ENCODE results near the gene AMOTL2.

DNA sequence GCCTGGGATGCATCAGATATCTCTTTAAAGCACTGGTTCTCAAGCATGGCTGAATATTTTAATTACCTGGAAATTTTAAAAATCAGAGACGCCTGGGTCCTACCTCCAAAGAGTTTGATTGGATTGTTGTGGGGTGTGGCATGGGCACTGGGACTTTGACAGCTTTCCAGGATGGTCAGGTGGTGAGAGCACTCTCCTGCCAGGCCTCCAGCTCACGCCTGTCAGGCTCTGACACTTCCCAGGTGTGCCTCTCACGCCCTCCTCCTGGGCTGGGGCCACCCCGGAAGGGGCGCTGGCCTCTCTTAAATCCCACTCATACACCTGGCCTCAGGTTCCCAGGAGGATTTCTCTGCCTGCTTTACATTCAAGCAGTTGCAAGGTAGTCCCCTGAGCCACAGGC lies 48.5 kb downstream of the AMOTL2 start:
- TF ChIP-seq TCF7 (IDR thresholded peaks at IDR 0.05; ENCODE audit: borderline replicate concordance) = no peak
- TF ChIP-seq EZH2 (IDR thresholded peaks at IDR 0.05; ENCODE audit: borderline replicate concordance, control insufficient read depth, low read depth, low read length) = no peak
- no peak for TF ChIP-seq DPF2 (IDR thresholded peaks at IDR 0.05)
- no peak for TF ChIP-seq IRF4 (IDR thresholded peaks at IDR 0.05; ENCODE audit: low read depth, low read length)
- TF ChIP-seq, protein P1, sequence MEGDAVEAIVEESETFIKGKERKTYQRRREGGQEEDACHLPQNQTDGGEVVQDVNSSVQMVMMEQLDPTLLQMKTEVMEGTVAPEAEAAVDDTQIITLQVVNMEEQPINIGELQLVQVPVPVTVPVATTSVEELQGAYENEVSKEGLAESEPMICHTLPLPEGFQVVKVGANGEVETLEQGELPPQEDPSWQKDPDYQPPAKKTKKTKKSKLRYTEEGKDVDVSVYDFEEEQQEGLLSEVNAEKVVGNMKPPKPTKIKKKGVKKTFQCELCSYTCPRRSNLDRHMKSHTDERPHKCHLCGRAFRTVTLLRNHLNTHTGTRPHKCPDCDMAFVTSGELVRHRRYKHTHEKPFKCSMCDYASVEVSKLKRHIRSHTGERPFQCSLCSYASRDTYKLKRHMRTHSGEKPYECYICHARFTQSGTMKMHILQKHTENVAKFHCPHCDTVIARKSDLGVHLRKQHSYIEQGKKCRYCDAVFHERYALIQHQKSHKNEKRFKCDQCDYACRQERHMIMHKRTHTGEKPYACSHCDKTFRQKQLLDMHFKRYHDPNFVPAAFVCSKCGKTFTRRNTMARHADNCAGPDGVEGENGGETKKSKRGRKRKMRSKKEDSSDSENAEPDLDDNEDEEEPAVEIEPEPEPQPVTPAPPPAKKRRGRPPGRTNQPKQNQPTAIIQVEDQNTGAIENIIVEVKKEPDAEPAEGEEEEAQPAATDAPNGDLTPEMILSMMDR (IDR thresholded peaks at IDR 0.05 in 2 of 3, conservative IDR thresholded peaks at IDR 0.05 in 1 of 3; ENCODE audit: control insufficient read depth in 2 of 3, extremely low read depth in 1 of 3, insufficient read depth in 1 of 3, low read depth in 3 of 3, low read length in 3 of 3) = no peak
- TF ChIP-seq KDM1A (IDR thresholded peaks at IDR 0.05; ENCODE audit: borderline replicate concordance) = no peak
- TF ChIP-seq, protein P2, sequence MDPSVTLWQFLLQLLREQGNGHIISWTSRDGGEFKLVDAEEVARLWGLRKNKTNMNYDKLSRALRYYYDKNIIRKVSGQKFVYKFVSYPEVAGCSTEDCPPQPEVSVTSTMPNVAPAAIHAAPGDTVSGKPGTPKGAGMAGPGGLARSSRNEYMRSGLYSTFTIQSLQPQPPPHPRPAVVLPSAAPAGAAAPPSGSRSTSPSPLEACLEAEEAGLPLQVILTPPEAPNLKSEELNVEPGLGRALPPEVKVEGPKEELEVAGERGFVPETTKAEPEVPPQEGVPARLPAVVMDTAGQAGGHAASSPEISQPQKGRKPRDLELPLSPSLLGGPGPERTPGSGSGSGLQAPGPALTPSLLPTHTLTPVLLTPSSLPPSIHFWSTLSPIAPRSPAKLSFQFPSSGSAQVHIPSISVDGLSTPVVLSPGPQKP (IDR thresholded peaks at IDR 0.05; ENCODE audit: low read depth, low read length) = no peak
- TF ChIP-seq GABPA (IDR thresholded peaks at IDR 0.05; ENCODE audit: low read depth) = no peak
